ENCODE data around the gene TRIO.

TRIO gene

GRCh38 chr5:14226992-14227391 is 83.8 kb downstream of the TRIO start:
- H3K4me3 ChIP-seq (ENCODE audit: low read depth, low read length) = no peak overlapping the region
- H3K9me3 ChIP-seq (ENCODE audit: control insufficient read depth, insufficient read depth, low read depth, low read length) = no peaks in the 10 kb centered on the region
- H3K4me1 ChIP-seq (ENCODE audit: control insufficient read depth, insufficient read depth, low read length) = peaks cover 23% of the 10 kb centered on the region
- no peak overlapping the region for H3K27ac ChIP-seq (ENCODE audit: extremely low read depth, low read depth, low read length)
- ChIA-PET CTCF (interaction anchor here (0.6 kb wide), 2 partner anchors 26 to 398 kb away, joined by 3 to 5 read pairs; no protein-coding TSS in a partner anchor), POLR2A (interaction anchor here (0.5 kb wide), 1 partner anchor 687 kb away, joined by 3 read pairs; no protein-coding TSS in a partner anchor)
- TF ChIP-seq ZBTB44 (tag by site-specific recombination; IDR thresholded peaks at IDR 0.05) = no peak
- TF ChIP-seq ZNF114 (tag by site-specific recombination; IDR thresholded peaks at IDR 0.05) = no peak
- no peak for TF ChIP-seq MZF1 (tag by site-specific recombination; IDR thresholded peaks at IDR 0.05; ENCODE audit: borderline replicate concordance)
- no peak for TF ChIP-seq SALL2 (tag by site-specific recombination; IDR thresholded peaks at IDR 0.05; ENCODE audit: borderline replicate concordance)
- no peak for TF ChIP-seq ZNF792 (tag by site-specific recombination; IDR thresholded peaks at IDR 0.05)
- TF ChIP-seq ZNF19 (tag by site-specific recombination; IDR thresholded peaks at IDR 0.05; ENCODE audit: low read depth) = no peak
- no peak for TF ChIP-seq ZBTB48 (tag by site-specific recombination; IDR thresholded peaks at IDR 0.05)
- TF ChIP-seq ZNF354C (tag by site-specific recombination; IDR thresholded peaks at IDR 0.05; ENCODE audit: borderline replicate concordance, low read depth) = no peak
- TF ChIP-seq ZNF366 (tag by site-specific recombination; conservative IDR thresholded peaks at IDR 0.05) = no peak
- no peak for TF ChIP-seq ELK4 (IDR thresholded peaks at IDR 0.05; ENCODE audit: borderline replicate concordance, low read depth, low read length)
- TF ChIP-seq ZNF660 (tag by site-specific recombination; IDR thresholded peaks at IDR 0.05) = no peak
- no peak for TF ChIP-seq ZSCAN5A (tag by site-specific recombination; IDR thresholded peaks at IDR 0.05)
- TF ChIP-seq ZNF292 (tag by site-specific recombination; IDR thresholded peaks at IDR 0.05; ENCODE audit: borderline replicate concordance, low read depth) = no peak
- TF ChIP-seq ZNF548 (tag by site-specific recombination; IDR thresholded peaks at IDR 0.05) = no peak
- no peak for TF ChIP-seq ZNF174 (tag by site-specific recombination; IDR thresholded peaks at IDR 0.05)
- no peak for TF ChIP-seq KLF17 (tag by site-specific recombination; IDR thresholded peaks at IDR 0.05)
- TF ChIP-seq ZNF37A (tag by site-specific recombination; IDR thresholded peaks at IDR 0.05) = no peak
- no peaks in the 10 kb centered on the region for H3K36me3 ChIP-seq (ENCODE audit: control insufficient read depth in 2 of 2, insufficient read depth in 1 of 2, low read length in 2 of 2)

- TF ChIP-seq KLF1 (tag by site-specific recombination; IDR thresholded peaks at IDR 0.05) (no peak), PRDM6 (tag by site-specific recombination; IDR thresholded peaks at IDR 0.05) (0 out of 2 replicates have a peak, but pooled peaks have one; percentile 26)
- no peak overlapping the region for H3K27ac ChIP-seq (ENCODE audit: extremely low read depth, low read depth, low read length)
- ChIA-PET CTCF (no interaction called here), POLR2A (no interaction called here)
- H3K36me3 ChIP-seq (ENCODE audit: control insufficient read depth in 2 of 2, insufficient read depth in 1 of 2, low read length in 2 of 2) = no peaks in the 10 kb centered on the region
- H3K4me1 ChIP-seq (ENCODE audit: control insufficient read depth, insufficient read depth, low read length) = peaks cover 27% of the 10 kb centered on the region
- H3K4me3 ChIP-seq (ENCODE audit: low read depth, low read length) = no peak overlapping the region
- no peaks in the 10 kb centered on the region for H3K9me3 ChIP-seq (ENCODE audit: control insufficient read depth, insufficient read depth, low read depth, low read length)
These were observed 84.4 kb downstream of the TRIO start for GRCh38 chr5:14227513-14227912.
